PC-3 (cell line): ENCODE measurements around the gene DST.

Experiments used
- CTCF ChIP-seq: fragments of 300-600 bp; sonication (generic); conservative IDR thresholded peaks from 2 replicates; pipeline ENCODE4 v1.5.1; 2017; ENCODE audit warnings: antibody characterized with exemption, low read depth, mild to moderate bottlenecking, low read length
- EZH2 ChIP-seq: fragments of 300-600 bp; sonication (generic); IDR thresholded peaks from one replicate; pipeline ENCODE4 v1.6.1; 2017; ENCODE audit warnings: antibody characterized with exemption, mild to moderate bottlenecking, low read length; ENCODE audit not compliant: unreplicated experiment
- EZH2phosphoT487 ChIP-seq: fragments of 300-600 bp; sonication (generic); IDR thresholded peaks from 2 replicates; pipeline ENCODE4 v1.6.1; 2018; ENCODE audit warnings: mild to moderate bottlenecking, antibody characterized with exemption, low read length, borderline replicate concordance

GRCh38 chr6:56542364-56543331, 100.0 kb downstream of the DST start:
- TF ChIP-seq CTCF = peak; percentile 43
- no peak for TF ChIP-seq EZH2phosphoT487
- TF ChIP-seq EZH2 = no peak
